ENCODE data around the gene TJP1.

The TJP1 gene

GRCh38 chr15:29700296-29700695, 122.0 kb downstream of the TJP1 start:
- POLR2A ChIA-PET, result no interaction called here
- CTCF ChIA-PET, result interaction anchor here (0.6 kb wide), 1 partner anchor 17 kb away, joined by 3 read pairs; no protein-coding TSS in a partner anchor
- peaks cover 8 to 58% of the 10 kb centered on the region in 2 experiments for H3K36me3 ChIP-seq (ENCODE audit: control insufficient read depth in 2 of 2, insufficient read depth in 1 of 2, low read length in 2 of 2)

DNA sequence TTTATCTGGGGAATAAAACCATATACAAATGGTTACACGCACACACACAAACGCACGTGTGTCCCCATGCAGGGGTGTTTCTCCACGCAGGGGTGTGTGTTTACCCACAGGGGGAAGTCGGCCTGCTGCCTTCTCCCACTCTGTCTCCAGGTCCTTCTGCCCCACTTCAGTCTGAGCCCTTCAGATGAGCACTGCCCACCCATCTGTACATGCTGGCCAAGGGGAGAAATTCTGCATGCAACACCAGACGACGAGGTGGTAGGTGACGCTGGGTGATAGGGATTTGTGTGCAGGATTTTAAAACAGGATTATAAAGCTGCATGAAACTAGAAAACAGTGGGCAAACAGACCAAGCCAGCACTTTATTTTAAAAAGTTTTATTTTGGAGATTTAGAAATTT, 122.5 kb downstream of the TJP1 start:
- Histone ChIP-seq H3K27ac (ENCODE audit: extremely low read depth, low read depth, low read length) (no peak overlapping the region), H3K36me3 (ENCODE audit: control insufficient read depth in 2 of 2, insufficient read depth in 1 of 2, low read length in 2 of 2) (peaks cover 8 to 53% of the 10 kb centered on the region in 2 experiments), H3K4me3 (ENCODE audit: low read depth, low read length) (no peak overlapping the region), H3K4me1 (ENCODE audit: control insufficient read depth, insufficient read depth, low read length) (no peaks in the 10 kb centered on the region), H3K9me3 (ENCODE audit: control insufficient read depth, insufficient read depth, low read depth, low read length) (no peaks in the 10 kb centered on the region)
- ChIA-PET CTCF (no interaction called here), POLR2A (no interaction called here)
- TF ChIP-seq, protein P1, sequence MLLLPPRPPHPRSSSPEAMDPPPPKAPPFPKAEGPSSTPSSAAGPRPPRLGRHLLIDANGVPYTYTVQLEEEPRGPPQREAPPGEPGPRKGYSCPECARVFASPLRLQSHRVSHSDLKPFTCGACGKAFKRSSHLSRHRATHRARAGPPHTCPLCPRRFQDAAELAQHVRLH (tag by site-specific recombination; IDR thresholded peaks at IDR 0.05), result no peak
- TF ChIP-seq ZBTB26 (tag by site-specific recombination; optimal IDR thresholded peaks at IDR 0.05) (no peak), ELK4 (IDR thresholded peaks at IDR 0.05; ENCODE audit: borderline replicate concordance, low read depth, low read length) (no peak), REPIN1 (tag by site-specific recombination; IDR thresholded peaks at IDR 0.05; ENCODE audit: low read depth) (no peak)
- TF ChIP-seq, protein P2, sequence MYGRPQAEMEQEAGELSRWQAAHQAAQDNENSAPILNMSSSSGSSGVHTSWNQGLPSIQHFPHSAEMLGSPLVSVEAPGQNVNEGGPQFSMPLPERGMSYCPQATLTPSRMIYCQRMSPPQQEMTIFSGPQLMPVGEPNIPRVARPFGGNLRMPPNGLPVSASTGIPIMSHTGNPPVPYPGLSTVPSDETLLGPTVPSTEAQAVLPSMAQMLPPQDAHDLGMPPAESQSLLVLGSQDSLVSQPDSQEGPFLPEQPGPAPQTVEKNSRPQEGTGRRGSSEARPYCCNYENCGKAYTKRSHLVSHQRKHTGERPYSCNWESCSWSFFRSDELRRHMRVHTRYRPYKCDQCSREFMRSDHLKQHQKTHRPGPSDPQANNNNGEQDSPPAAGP (tag by site-specific recombination; IDR thresholded peaks at IDR 0.05), result no peak
- TF ChIP-seq, protein P3, sequence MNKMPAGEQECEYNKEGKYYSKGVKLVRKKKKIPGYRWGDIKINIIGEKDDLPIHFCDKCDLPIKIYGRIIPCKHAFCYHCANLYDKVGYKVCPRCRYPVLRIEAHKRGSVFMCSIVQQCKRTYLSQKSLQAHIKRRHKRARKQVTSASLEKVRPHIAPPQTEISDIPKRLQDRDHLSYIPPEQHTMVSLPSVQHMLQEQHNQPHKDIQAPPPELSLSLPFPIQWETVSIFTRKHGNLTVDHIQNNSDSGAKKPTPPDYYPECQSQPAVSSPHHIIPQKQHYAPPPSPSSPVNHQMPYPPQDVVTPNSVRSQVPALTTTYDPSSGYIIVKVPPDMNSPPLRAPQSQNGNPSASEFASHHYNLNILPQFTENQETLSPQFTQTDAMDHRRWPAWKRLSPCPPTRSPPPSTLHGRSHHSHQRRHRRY (tag by site-specific recombination; IDR thresholded peaks at IDR 0.05), result no peak

More at GRCh38 chr15:29700296-29700695, 122.0 kb downstream of the TJP1 start:
- TF ChIP-seq ZNF202 (tag by site-specific recombination; IDR thresholded peaks at IDR 0.05; ENCODE audit: borderline replicate concordance) (no peak), ZNF140 (tag by site-specific recombination; IDR thresholded peaks at IDR 0.05) (no peak), ZSCAN4 (tag by site-specific recombination; IDR thresholded peaks at IDR 0.05) (no peak), ZNF585B (tag by site-specific recombination; IDR thresholded peaks at IDR 0.05) (no peak), SP2 (tag by site-specific recombination; IDR thresholded peaks at IDR 0.05) (no peak), ZBTB44 (tag by site-specific recombination; IDR thresholded peaks at IDR 0.05) (no peak), IKZF3 (tag by site-specific recombination; IDR thresholded peaks at IDR 0.05) (no peak), ZNF175 (tag by site-specific recombination; IDR thresholded peaks at IDR 0.05) (no peak), EGR2 (tag by site-specific recombination; IDR thresholded peaks at IDR 0.05; ENCODE audit: low read depth) (no peak), RBAK (tag by site-specific recombination; IDR thresholded peaks at IDR 0.05) (no peak), BCL6B (tag by site-specific recombination; IDR thresholded peaks at IDR 0.05) (no peak), ZSCAN30 (tag by site-specific recombination; IDR thresholded peaks at IDR 0.05) (no peak), WT1 (tag by site-specific recombination; IDR thresholded peaks at IDR 0.05) (no peak), GFI1B (tag by site-specific recombination; IDR thresholded peaks at IDR 0.05) (no peak), ZNF16 (tag by site-specific recombination; IDR thresholded peaks at IDR 0.05; ENCODE audit: low read depth) (no peak)
- TF ChIP-seq, protein P4, sequence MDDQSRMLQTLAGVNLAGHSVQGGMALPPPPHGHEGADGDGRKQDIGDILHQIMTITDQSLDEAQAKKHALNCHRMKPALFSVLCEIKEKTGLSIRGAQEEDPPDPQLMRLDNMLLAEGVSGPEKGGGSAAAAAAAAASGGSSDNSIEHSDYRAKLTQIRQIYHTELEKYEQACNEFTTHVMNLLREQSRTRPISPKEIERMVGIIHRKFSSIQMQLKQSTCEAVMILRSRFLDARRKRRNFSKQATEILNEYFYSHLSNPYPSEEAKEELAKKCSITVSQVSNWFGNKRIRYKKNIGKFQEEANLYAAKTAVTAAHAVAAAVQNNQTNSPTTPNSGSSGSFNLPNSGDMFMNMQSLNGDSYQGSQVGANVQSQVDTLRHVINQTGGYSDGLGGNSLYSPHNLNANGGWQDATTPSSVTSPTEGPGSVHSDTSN (CRISPR knock-in tag; IDR thresholded peaks at IDR 0.05), result no peak
- TF ChIP-seq, protein P5, sequence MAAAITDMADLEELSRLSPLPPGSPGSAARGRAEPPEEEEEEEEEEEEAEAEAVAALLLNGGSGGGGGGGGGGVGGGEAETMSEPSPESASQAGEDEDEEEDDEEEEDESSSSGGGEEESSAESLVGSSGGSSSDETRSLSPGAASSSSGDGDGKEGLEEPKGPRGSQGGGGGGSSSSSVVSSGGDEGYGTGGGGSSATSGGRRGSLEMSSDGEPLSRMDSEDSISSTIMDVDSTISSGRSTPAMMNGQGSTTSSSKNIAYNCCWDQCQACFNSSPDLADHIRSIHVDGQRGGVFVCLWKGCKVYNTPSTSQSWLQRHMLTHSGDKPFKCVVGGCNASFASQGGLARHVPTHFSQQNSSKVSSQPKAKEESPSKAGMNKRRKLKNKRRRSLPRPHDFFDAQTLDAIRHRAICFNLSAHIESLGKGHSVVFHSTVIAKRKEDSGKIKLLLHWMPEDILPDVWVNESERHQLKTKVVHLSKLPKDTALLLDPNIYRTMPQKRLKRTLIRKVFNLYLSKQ (tag by site-specific recombination; IDR thresholded peaks at IDR 0.05; ENCODE audit: borderline replicate concordance), result no peak
- no peak overlapping the region for H3K4me3 ChIP-seq (ENCODE audit: low read depth, low read length)
- no peak overlapping the region for H3K27ac ChIP-seq (ENCODE audit: extremely low read depth, low read depth, low read length)
- H3K9me3 ChIP-seq (ENCODE audit: control insufficient read depth, insufficient read depth, low read depth, low read length), result no peaks in the 10 kb centered on the region
- H3K4me1 ChIP-seq (ENCODE audit: control insufficient read depth, insufficient read depth, low read length), result no peaks in the 10 kb centered on the region
